Hematopoietic multipotent progenitor cell treated with erythropoietin and hydrocortisone succinate and interleukin-3 and kit ligand, for 17 days (in vitro differentiated cells): Measurements from ENCODE around the gene SLC26A2.
"Not testable (repeated sequence)": the region's sequence is repeated elsewhere in the genome, so short reads cannot be mapped to it uniquely, and the experiment has no call there.

Source experiments
- DNase-seq: peaks from one replicate; pipeline ENCODE4 v3.0.0-alpha.2; 2015; ENCODE audit warnings: low spot score

Gene SLC26A2

GRCh38 chr5:150006318-150006717 lies 45.8 kb downstream of the SLC26A2 start:
- DNase-seq = no peak

DNA sequence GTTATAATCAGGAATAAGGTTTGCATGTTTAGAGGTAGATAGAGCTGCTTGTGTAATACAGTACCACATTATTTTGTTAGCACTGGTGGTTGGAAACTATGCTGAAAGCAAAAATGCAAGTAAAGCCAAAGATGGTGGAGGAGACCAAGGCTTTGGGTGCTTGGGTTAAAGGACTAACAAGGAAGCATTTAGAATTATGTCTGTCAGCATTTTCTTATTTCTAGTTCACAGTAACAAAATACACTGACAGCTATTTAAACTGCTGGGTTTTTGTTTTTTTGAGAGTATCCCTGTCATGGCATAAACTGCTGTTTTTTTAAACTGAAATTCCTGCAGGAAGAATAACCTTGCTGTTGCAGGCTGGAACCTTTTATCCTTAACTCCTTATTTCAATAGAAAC lies 46.5 kb downstream of the SLC26A2 start:
- no peak for DNase-seq

GRCh38 chr5:150009671-150010387 lies 49.3 kb downstream of the SLC26A2 start:
- DNase-seq = no peak

GRCh38 chr5:150013931-150014330 lies 53.4 kb downstream of the SLC26A2 start:
- no peak for DNase-seq

GRCh38 chr5:150014456-150014855 lies 53.9 kb downstream of the SLC26A2 start:
- no peak for DNase-seq

GRCh38 chr5:150015415-150015814 lies 54.9 kb downstream of the SLC26A2 start:
- DNase-seq = no peak

GRCh38 chr5:150016537-150016936 lies 56.0 kb downstream of the SLC26A2 start:
- no peak for DNase-seq

- DNase-seq = peak; percentile 56
Measured at GRCh38 chr5:150017226-150018005, 56.9 kb downstream of the SLC26A2 start.

DNA sequence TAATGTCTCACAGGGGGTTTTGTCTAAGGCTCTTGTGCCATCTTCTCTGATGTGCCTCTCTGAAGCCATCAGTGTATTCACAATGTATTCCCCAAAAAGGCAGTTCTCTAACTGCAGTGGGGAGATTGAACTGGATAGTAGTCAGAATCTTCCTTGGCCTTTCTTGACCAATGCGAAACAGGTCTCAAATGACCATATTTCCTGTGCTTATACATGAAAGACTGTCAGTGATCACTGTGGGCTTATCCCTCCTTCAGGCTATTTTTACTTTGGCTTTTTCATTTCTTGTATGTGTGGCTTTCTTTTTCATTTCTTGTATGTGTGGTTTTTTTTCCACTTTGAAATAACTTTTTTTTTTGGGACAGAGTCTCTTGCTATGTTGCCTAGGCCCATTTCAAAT lies 59.7 kb downstream of the SLC26A2 start:
- no peak for DNase-seq

GRCh38 chr5:150021491-150022157 lies 61.1 kb downstream of the SLC26A2 start:
- DNase-seq = no peak

DNA sequence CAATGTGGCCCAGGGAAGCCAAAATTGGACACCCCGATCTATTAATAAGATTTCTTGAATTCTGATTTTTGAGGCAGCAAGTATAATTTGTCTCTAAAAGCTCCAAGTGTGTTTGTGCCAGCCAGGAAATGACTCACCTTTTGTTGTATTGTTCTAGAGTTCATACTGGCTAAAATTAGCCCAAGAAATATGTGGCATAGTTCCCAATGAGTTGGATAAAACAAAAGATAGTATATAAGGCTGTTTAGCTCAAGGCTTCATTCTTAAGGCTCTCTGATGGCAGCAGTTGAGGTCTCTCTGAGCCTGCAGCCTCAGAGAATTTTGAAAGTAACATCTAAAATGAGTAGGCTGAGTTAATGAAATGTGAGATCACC lies 61.6 kb downstream of the SLC26A2 start:
- DNase-seq = no peak

DNA sequence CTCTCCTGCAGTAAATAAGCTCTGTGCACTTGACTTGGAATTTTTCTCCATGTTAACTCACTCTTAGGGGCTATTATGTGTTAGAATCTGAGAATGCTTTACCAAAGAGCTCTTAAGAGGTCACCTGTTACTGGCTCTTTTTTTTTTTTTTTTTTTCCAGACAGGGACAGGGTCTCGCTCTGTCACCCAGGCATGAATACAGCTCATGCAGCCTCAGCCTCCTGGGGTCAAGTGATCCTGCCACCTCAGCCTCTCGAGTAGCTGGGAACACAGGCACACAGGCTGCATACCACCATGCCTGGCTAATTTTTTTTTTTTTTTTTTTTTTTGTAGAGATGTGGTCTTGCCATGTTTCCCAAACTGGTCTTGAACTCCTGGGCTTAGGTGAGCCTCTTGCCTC lies 62.1 kb downstream of the SLC26A2 start:
- DNase-seq = no peak

GRCh38 chr5:150023136-150023535 lies 62.6 kb downstream of the SLC26A2 start:
- no peak for DNase-seq

DNA sequence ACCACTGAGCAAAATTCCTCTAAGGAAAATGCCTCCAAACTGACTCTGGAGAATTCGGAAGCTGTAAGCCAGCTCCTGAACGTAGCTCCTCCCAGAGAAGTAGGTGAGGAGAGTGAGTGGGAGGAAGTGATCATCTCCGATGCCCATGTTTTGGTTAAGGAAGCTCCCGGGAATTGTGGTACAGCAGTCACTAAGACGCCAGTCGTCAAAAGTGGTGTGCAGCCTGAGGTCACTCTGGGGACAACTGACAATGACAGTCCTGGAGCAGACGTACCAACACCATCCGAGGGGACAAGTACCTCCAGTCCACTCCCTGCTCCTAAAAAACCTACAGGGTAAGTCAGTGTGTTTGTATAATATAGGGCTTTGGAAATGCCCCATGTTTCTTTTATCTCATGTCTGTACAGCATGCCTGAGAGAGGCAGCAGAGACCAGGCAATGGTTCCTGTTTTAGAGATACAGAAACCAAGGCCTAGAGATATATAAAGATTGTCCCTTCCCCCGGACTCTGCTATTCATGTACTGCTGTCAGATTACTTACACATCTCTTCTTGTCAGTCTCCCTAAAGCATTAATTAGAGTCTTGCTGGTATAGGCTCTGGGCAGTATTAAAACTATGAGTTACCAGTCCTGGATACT lies 63.9 kb downstream of the SLC26A2 start:
- peak; percentile 37 for DNase-seq

DNA sequence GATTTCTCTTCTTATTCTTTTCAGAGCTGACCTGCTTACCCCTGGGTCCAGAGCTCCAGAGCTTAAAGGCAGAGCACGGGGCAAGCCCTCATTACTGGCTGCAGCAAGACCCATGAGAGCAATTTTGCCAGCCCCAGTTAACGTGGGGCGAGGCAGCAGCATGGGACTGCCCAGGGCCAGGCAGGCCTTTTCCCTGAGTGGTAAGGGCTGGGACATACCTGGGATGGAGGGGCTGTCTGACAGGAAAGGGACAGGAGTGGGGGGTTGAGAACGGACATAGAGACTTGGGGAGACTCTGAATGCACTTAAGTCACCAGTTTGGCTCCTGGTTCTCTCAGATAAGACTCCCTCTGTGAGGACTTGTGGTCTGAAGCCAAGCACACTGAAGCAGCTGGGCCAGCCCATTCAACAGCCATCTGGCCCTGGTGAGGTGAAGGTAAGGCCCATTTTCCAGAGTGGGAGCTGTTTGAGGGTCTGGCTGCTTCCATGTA lies 66.2 kb downstream of the SLC26A2 start:
- peak; percentile 72 for DNase-seq

DNA sequence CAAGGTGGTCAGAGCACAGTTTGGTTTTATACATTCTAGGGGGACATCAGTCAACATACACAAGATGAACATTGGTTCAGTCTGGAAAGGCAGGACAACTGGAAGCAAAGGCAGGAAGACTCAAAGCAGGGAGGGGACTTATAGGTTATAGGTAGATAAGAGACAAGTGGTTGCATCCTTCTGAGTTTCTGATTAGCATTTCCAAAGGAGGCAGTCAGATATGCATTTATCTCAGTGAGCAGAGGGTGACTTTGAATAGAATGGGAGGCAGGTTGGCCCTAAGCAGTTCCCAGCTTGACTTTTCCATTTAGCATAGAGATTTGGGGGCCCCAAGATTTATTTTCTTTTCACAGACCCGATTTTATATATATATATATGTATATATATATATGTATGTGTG lies 67.5 kb downstream of the SLC26A2 start:
- not testable (repeated sequence) for DNase-seq

DNA sequence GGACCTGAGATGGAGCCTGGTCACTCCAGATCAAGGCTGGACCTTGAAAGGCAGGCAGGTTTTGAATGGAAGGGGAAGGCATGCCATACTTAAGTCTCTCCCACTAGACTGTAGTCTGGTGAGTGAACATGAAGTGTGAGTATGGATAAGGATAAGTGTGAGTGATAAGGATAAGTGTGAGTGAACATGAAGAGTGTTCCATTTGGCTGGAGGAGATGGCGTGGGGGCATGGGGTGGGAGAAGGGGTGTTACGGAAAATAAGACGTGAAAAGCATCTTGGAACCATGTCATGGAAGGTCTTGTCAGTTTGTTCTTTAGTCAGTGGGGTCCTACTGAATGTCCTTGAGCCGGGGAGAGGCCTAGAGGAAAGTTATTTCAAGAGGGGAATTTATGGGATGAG lies 72.8 kb downstream of the SLC26A2 start:
- no peak for DNase-seq

DNA sequence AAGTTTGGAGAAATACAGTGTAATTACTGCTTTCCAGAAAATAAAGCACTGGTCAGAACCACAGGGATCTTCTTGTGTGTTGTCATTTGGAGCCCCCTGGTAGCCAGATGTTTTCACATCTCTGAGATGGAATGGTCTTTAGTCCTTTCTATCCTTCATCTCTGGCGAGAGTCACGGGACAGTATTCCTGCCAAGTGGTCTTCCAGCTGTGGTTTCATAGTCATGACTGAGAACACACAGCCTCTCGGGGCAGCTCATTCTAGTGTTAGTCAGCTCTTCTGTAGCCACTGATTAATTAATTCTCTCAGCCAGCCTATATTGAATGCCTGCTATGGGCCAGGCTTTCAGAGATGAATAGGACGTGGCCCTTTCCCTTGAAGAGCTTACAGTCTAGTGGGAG lies 74.1 kb downstream of the SLC26A2 start:
- no peak for DNase-seq

DNA sequence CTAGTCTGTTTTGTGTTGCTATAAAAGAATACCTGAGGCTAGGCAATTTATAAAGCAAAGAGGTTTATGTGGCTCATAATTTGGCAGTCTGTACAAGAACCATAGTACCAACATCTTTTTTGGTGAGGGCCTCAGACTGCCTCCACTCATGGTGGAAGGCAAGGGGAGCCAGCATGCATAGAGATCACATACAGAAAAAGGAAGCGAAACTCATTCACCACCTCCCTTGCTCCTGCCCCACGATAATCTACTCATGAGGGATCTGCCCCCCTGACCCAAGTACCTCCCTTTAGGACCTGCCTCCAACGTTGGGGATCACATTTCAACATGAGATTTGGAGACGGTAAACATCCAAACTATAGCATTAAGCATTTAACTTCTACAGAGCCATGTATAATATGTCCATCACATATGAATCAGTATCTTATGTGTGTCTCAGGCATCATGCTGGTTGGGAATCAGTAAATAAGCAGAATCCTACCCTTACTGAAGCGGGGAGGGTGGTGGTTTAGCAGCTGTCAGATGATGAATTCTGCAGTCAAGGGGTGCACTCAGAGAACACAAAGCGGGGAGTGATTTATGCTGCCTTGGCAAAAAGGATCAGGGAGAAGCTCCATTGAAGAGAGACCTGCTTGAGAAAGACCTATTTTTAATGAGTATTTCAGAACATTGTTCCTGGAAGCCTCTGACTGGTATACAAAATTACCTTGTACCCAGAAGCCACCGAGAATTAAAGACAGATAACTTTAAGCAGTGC lies 74.8 kb downstream of the SLC26A2 start:
- DNase-seq = no peak

GRCh38 chr5:150036513-150036912 lies 76.0 kb downstream of the SLC26A2 start:
- no peak for DNase-seq
